ENCODE measurements around the gene GPR31.

GPR31 gene

DNA sequence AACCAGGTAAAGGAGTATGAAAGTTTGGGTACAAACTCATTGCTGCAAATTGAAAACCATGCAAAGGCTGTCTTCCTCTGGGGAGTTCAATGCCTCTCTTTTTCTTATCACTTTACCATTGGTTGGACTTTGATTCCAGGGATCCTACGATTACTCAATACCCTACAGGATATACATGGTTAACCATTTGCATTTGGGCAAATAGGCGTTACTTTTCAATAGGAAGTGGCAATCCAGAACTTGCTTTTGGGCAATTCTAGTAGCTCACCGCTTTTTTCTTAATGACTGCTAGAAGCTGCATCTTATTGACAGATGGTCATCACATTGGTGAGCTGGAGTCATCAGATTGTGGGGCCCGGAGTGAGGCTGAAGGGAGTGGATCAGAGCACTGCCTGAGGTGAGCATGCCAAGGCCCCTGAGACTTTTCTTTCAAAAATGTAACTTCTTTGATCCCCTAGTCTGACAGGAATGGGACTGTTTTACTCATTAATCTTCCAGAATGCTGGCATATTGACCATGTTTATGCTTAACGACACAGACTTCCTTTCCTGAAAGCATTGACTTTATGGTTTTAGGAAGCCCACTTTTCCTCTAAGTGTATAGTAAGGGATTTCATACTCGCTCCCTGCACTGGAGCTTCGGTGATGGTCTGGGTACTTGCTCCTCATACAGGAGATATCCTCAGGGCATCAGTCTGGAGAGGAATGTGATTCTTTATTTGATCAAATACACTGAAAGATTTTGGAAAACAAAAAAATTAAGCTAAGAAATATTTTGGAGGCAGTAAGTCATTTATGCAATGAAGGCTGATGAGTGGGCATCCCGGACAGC, 34.7 kb downstream of the GPR31 start, which contains the start of gene CCR6:
Gene CCR6, plus strand, starts transcription at position 270 of the 831 bp plus-strand sequence. CDS start 13,039 bp downstream, outside the sequence.
- peaks cover 7% of the 10 kb centered on the region for H3K27me3 Mint-ChIP-seq (ENCODE audit: low read depth)
- no peaks in the 10 kb centered on the region for H3K4me1 Mint-ChIP-seq
- no peak within 1 kb of the TSS for H3K27ac Mint-ChIP-seq
- no peak within 1 kb of the TSS for H3K4me3 Mint-ChIP-seq
- no peak for TF ChIP-seq CTCF (IDR thresholded peaks at IDR 0.05; ENCODE audit: unreplicated experiment in 3 of 3)
- no peaks in the 10 kb centered on the region for H3K36me3 Mint-ChIP-seq (ENCODE audit: low read depth)
- no peaks in the 10 kb centered on the region for H3K9me3 Mint-ChIP-seq

DNA sequence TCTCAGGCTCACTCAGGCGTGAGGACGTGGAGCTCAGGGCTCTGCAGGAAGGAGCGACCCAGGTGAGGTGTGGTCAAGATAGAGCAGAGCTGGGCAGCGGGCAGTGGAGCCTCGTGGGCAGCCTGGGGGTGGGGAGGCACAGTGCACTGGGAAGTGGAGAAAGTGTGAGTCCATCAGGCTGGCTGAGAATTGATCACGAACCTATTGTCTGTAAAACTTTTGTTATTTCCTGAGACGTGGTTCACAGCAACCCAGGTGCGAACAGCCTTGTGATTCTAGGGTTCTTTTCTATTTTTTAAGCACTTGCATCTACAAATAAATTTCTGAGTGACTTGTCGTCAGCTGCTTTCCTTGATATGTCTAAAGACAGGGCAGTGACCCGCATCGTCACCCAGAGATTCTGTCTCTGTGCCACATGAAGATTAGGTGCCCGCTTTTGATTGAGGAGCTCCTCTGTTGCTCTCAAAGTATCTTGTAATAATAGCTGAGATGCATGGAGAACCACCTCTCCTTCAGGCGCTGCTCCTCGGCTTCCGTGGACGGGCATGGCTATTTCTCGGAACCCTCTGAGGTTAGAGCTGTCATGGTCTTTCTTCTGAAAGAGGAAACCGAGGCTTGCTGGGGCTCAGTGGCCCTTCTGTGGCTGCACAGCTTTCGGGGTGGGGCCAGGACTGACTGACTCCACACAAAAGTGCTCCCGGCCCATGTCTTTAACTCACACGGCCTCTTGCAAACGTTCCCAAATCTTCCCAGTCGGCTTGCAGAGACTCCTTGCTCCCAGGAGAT, 35.5 kb downstream of the GPR31 start:
- no peaks in the 10 kb centered on the region for H3K9me3 Mint-ChIP-seq
- no peaks in the 10 kb centered on the region for H3K36me3 Mint-ChIP-seq (ENCODE audit: low read depth)
- H3K4me3 Mint-ChIP-seq: no peak overlapping the region
- TF ChIP-seq CTCF (IDR thresholded peaks at IDR 0.05; ENCODE audit: unreplicated experiment in 3 of 3): no peak
- no peak overlapping the region for H3K27ac Mint-ChIP-seq
- no peaks in the 10 kb centered on the region for H3K4me1 Mint-ChIP-seq
- H3K27me3 Mint-ChIP-seq (ENCODE audit: low read depth): peaks cover 7% of the 10 kb centered on the region

GRCh38 chr6:167121335-167121841, 36.4 kb downstream of the GPR31 start:
- no peaks in the 10 kb centered on the region for H3K36me3 Mint-ChIP-seq (ENCODE audit: low read depth)
- H3K4me1 Mint-ChIP-seq: peaks cover 3% of the 10 kb centered on the region
- H3K4me3 Mint-ChIP-seq: no peak overlapping the region
- peaks cover 7% of the 10 kb centered on the region for H3K27me3 Mint-ChIP-seq (ENCODE audit: low read depth)
- no peak overlapping the region for H3K27ac Mint-ChIP-seq
- TF ChIP-seq CTCF (IDR thresholded peaks at IDR 0.05; ENCODE audit: unreplicated experiment in 3 of 3): no peak
- H3K9me3 Mint-ChIP-seq: no peaks in the 10 kb centered on the region

GRCh38 chr6:167120583-167120903, 37.2 kb downstream of the GPR31 start:
- no peak for TF ChIP-seq CTCF (IDR thresholded peaks at IDR 0.05; ENCODE audit: unreplicated experiment in 3 of 3)
- peaks cover 11% of the 10 kb centered on the region for H3K4me1 Mint-ChIP-seq
- no peaks in the 10 kb centered on the region for H3K36me3 Mint-ChIP-seq (ENCODE audit: low read depth)
- H3K27ac Mint-ChIP-seq: no peak overlapping the region
- H3K27me3 Mint-ChIP-seq (ENCODE audit: low read depth): peaks cover 7% of the 10 kb centered on the region
- no peaks in the 10 kb centered on the region for H3K9me3 Mint-ChIP-seq
- no peak overlapping the region for H3K4me3 Mint-ChIP-seq

GRCh38 chr6:167119670-167120582, 37.9 kb downstream of the GPR31 start:
- no peak for TF ChIP-seq CTCF (IDR thresholded peaks at IDR 0.05; ENCODE audit: unreplicated experiment in 3 of 3)

More at GRCh38 chr6:167119670-167120582, 37.9 kb downstream of the GPR31 start:
- Mint-ChIP-seq H3K27me3 (ENCODE audit: low read depth) (peaks cover 11% of the 10 kb centered on the region), H3K4me3 (no peak overlapping the region), H3K36me3 (ENCODE audit: low read depth) (no peaks in the 10 kb centered on the region), H3K9me3 (no peaks in the 10 kb centered on the region), H3K4me1 (peaks cover 18% of the 10 kb centered on the region), H3K27ac (no peak overlapping the region)

Data from nephron (organoid).